Measurements from ENCODE around the gene ZNF649. TPM values are rescaled to one million over a fixed set of nuclear protein-coding genes. Genes with fewer than 3 reads are reported as not detected.
A peak's percentile ranks its signal among the peaks of the same experiment; 100 is the strongest.

Gene ZNF649
- total RNA-seq, 1 experiment from 2014 or later: 148 TPM

DNA sequence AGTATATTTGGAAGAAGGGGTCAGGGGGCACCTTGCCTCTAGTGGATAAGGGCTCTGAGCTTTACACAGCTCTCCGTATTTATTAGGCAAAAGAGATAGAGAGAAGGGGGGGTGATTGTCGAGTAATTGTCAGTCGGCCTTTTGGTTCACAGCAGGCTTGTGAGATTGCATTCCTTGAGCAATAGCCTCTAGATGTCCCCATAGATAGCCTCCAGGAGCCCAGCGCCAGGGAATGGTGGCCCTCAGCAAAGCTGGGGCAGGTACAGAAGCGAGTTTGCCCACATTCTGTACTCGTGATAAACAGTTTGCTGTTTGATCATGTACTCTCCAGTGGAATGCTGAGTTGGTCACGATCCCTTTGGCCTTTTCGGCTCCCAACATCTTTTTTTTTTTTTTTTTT is 27.1 kb upstream of the ZNF649 start:
- Histone ChIP-seq H3K9ac (ENCODE audit: extremely low read depth, insufficient read length, low read length) (no peak overlapping the region), H2BK15ac (ENCODE audit: low read depth, low read length) (no peak overlapping the region), H4K8ac (replicated peaks; ENCODE audit: insufficient read length, low read depth, low read length) (no peak overlapping the region), H3K23me2 (ENCODE audit: insufficient read length, low read depth, low read length, poor library complexity, severe bottlenecking) (no peaks in the 10 kb centered on the region), H3K18ac (ENCODE audit: insufficient read length, low read depth, low read length) (no peak overlapping the region), H2BK20ac (ENCODE audit: low read depth, low read length, poor library complexity, severe bottlenecking) (no peak overlapping the region), H3K27me3 (ENCODE audit: insufficient read depth, low read length) (no peaks in the 10 kb centered on the region), H2BK12ac (ENCODE audit: insufficient read length, low read depth, low read length) (no peak overlapping the region), H2BK5ac (ENCODE audit: insufficient read length, low read length) (no peak overlapping the region), H3K4me2 (ENCODE audit: insufficient read depth, insufficient read length, low read length) (no peak overlapping the region), H3K23ac (ENCODE audit: insufficient read length, low read depth, low read length) (no peak overlapping the region), H2AK5ac (ENCODE audit: insufficient read length, low read length) (no peak overlapping the region), H3K4ac (ENCODE audit: low read depth, low read length) (no peak overlapping the region), H3K14ac (ENCODE audit: insufficient read depth, low read length) (no peak overlapping the region), H2BK120ac (ENCODE audit: low read depth, low read length, poor library complexity, severe bottlenecking) (no peak overlapping the region), H3K79me2 (ENCODE audit: insufficient read depth, low read length) (peaks cover 11% of the 10 kb centered on the region), H4K5ac (ENCODE audit: insufficient read length, low read depth, low read length) (no peak overlapping the region), H3K56ac (ENCODE audit: insufficient read length, low read depth, low read length) (no peak overlapping the region), H3K27ac (ENCODE audit: insufficient read length, low read depth, low read length) (no peak overlapping the region), H3T11ph (ENCODE audit: low read length) (no peak overlapping the region), H4K20me1 (ENCODE audit: control insufficient read depth, insufficient read depth, insufficient read length) (no peaks in the 10 kb centered on the region), H3K9me3 (ENCODE audit: control insufficient read depth, low read depth, low read length) (peaks cover 23% of the 10 kb centered on the region), H3K79me1 (ENCODE audit: insufficient read depth, low read depth, low read length, poor library complexity, severe bottlenecking) (peaks cover 12% of the 10 kb centered on the region), H2AFZ (ENCODE audit: low read length) (no peak overlapping the region), H3K4me1 (ENCODE audit: insufficient read depth, low read length) (peaks cover 3% of the 10 kb centered on the region; the same call in 1 of the 2 replicates), H4K91ac (ENCODE audit: insufficient read length, low read depth, low read length) (no peak overlapping the region)
- DNase-seq: no peak
- Mint-ChIP-seq H3K9me3 (peaks cover 9 to 48% of the 10 kb centered on the region in 2 experiments), H3K4me1 (peaks cover 12 to 13% of the 10 kb centered on the region in 2 experiments), H3K36me3 (ENCODE audit: insufficient read depth in 1 of 3, low read depth in 3 of 3) (peaks cover 74 to 89% (median 85%) of the 10 kb centered on the region in 3 experiments), H3K27ac (peak overlapping the region in 1 of 3 experiments; percentile 12; a peak in 2 of 7 replicates), H3K27me3 (ENCODE audit: low read depth) (no peaks in the 10 kb centered on the region), H3K4me3 (no peak overlapping the region)
- no CpG with 5 or more reads among the region's 8 CpGs for WGBS (ENCODE audit: extremely low coverage, insufficient read length, low lambda C conversion rate)
- TF ChIP-seq, protein P1, sequence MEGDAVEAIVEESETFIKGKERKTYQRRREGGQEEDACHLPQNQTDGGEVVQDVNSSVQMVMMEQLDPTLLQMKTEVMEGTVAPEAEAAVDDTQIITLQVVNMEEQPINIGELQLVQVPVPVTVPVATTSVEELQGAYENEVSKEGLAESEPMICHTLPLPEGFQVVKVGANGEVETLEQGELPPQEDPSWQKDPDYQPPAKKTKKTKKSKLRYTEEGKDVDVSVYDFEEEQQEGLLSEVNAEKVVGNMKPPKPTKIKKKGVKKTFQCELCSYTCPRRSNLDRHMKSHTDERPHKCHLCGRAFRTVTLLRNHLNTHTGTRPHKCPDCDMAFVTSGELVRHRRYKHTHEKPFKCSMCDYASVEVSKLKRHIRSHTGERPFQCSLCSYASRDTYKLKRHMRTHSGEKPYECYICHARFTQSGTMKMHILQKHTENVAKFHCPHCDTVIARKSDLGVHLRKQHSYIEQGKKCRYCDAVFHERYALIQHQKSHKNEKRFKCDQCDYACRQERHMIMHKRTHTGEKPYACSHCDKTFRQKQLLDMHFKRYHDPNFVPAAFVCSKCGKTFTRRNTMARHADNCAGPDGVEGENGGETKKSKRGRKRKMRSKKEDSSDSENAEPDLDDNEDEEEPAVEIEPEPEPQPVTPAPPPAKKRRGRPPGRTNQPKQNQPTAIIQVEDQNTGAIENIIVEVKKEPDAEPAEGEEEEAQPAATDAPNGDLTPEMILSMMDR (conservative IDR thresholded peaks at IDR 0.05): no peak

All from H9 (cell line).